Testis (tissue), 2 donors: ENCODE data around the gene DNAJB2.

Source experiments
- POLR2A ChIP-seq: fragments of 450-650 bp; IDR thresholded peaks from one replicate; pipeline ENCODE4 v1.6.1; 2017; ENCODE audit warnings: antibody characterized with exemption, mild to moderate bottlenecking, moderate library complexity
- TF ChIP-seq, protein P1 (sequence below), 3 experiments: fragments of 450-650 bp in 2 of 3; fragments of 200-600 bp in 1 of 3; sonication (generic) in 1 of 3; IDR thresholded peaks; one replicate each; pipeline ENCODE4 v1.5.1; 2016 to 2019; ENCODE audit warnings: antibody characterized with exemption in 3 of 3, mild to moderate bottlenecking in 2 of 3, moderate library complexity in 1 of 3

DNA sequence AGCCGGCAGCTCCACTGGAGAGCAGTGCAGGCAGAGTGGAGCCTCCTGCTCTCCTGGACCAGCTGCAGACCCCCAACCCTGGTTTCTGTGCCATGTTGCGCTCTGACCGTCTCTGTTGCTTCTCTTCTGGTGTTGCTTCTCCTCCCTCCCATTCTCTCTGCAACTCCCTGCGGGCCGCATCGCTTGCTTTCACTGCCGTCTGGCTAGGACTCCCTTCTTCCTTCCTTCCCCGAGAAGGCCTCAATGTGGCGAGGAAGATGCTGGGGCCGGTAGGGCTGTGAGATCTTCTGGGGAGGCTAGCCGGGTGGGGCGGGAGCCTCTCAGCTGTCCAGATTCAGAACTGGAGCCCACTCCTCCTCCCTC, 6.2 kb downstream of the DNAJB2 start:
- no peak for TF ChIP-seq POLR2A
- TF ChIP-seq, protein P1, sequence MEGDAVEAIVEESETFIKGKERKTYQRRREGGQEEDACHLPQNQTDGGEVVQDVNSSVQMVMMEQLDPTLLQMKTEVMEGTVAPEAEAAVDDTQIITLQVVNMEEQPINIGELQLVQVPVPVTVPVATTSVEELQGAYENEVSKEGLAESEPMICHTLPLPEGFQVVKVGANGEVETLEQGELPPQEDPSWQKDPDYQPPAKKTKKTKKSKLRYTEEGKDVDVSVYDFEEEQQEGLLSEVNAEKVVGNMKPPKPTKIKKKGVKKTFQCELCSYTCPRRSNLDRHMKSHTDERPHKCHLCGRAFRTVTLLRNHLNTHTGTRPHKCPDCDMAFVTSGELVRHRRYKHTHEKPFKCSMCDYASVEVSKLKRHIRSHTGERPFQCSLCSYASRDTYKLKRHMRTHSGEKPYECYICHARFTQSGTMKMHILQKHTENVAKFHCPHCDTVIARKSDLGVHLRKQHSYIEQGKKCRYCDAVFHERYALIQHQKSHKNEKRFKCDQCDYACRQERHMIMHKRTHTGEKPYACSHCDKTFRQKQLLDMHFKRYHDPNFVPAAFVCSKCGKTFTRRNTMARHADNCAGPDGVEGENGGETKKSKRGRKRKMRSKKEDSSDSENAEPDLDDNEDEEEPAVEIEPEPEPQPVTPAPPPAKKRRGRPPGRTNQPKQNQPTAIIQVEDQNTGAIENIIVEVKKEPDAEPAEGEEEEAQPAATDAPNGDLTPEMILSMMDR (IDR thresholded peaks at IDR 0.05) = no peak
